ENCODE results near the gene TUB. TPM values are rescaled to one million over a fixed set of nuclear protein-coding genes. Genes with fewer than 3 reads are reported as not detected.

The TUB gene
- total and polyA plus RNA-seq, 8 donors, result 0.68 to 2.2 (median 1.5) TPM

- no peaks in the 10 kb centered on the region for H3K4me1 ChIP-seq
- H3K9me3 ChIP-seq, result no peaks in the 10 kb centered on the region
- FAIRE-seq (no peak), DNase-seq (no peak), ATAC-seq (no peak)
- no peak for TF ChIP-seq CTCF (IDR thresholded peaks at IDR 0.05)
- H3K36me3 ChIP-seq, result no peaks in the 10 kb centered on the region
- H3K27me3 ChIP-seq, result no peaks in the 10 kb centered on the region
- no peak overlapping the region for H3K4me3 ChIP-seq
- intact Hi-C loops (cut with DNase I), result no loop called here
- no peak overlapping the region for H3K27ac ChIP-seq
- 71 to 72% methylated on average over 5 of the region's 5 CpGs for WGBS, 2 donors
Measured at GRCh38 chr11:8095806-8096522, 15.0 kb downstream of the TUB start.

GRCh38 chr11:8096575-8096974 lies 15.6 kb downstream of the TUB start:
- Histone ChIP-seq H3K36me3 (no peaks in the 10 kb centered on the region), H3K27me3 (no peaks in the 10 kb centered on the region), H3K9me3 (no peaks in the 10 kb centered on the region), H3K4me3 (no peak overlapping the region), H3K4me1 (no peaks in the 10 kb centered on the region), H3K27ac (no peak overlapping the region)
- 70 to 71% methylated on average over 6 of the region's 6 CpGs for WGBS, 2 donors
- no peak for FAIRE-seq
- no peak for ATAC-seq
- intact Hi-C loops (cut with DNase I), result no loop called here
- TF ChIP-seq CTCF (IDR thresholded peaks at IDR 0.05), result no peak
- DNase-seq, result no peak

GRCh38 chr11:8097062-8097461 lies 16.1 kb downstream of the TUB start:
- 88 to 91% methylated on average over 8 of the region's 8 CpGs for WGBS, 2 donors
- Histone ChIP-seq H3K27ac (no peak overlapping the region), H3K9me3 (no peaks in the 10 kb centered on the region), H3K36me3 (no peaks in the 10 kb centered on the region), H3K27me3 (no peaks in the 10 kb centered on the region), H3K4me1 (no peaks in the 10 kb centered on the region), H3K4me3 (no peak overlapping the region)
- TF ChIP-seq CTCF (IDR thresholded peaks at IDR 0.05), result no peak
- DNase-seq (no peak), FAIRE-seq (no peak), ATAC-seq (no peak)
- intact Hi-C loops (cut with DNase I), result no loop called here

GRCh38 chr11:8097468-8097867 lies 16.5 kb downstream of the TUB start:
- no peak overlapping the region for H3K4me3 ChIP-seq
- ATAC-seq, result no peak
- no peaks in the 10 kb centered on the region for H3K9me3 ChIP-seq
- WGBS, 2 donors, result 86 to 87% methylated on average over 8 to 9 of the region's 9 CpGs
- TF ChIP-seq CTCF (IDR thresholded peaks at IDR 0.05), result no peak
- DNase-seq, result no peak
- intact Hi-C loops (cut with DNase I), result no loop called here
- no peak for FAIRE-seq
- H3K4me1 ChIP-seq, result no peaks in the 10 kb centered on the region
- H3K27ac ChIP-seq, result no peak overlapping the region
- no peaks in the 10 kb centered on the region for H3K27me3 ChIP-seq
- H3K36me3 ChIP-seq, result no peaks in the 10 kb centered on the region

GRCh38 chr11:8097926-8098325 lies 16.9 kb downstream of the TUB start:
- H3K27me3 ChIP-seq, result no peaks in the 10 kb centered on the region
- H3K36me3 ChIP-seq, result no peaks in the 10 kb centered on the region
- no peak for ATAC-seq
- H3K4me1 ChIP-seq, result no peaks in the 10 kb centered on the region
- TF ChIP-seq CTCF (IDR thresholded peaks at IDR 0.05), result no peak
- intact Hi-C loops (cut with DNase I), result no loop called here
- no peak overlapping the region for H3K4me3 ChIP-seq
- DNase-seq, result no peak
- 79 to 93% methylated on average over 2 of the region's 2 CpGs for WGBS, 2 donors
- no peak overlapping the region for H3K27ac ChIP-seq
- FAIRE-seq, result no peak
- no peaks in the 10 kb centered on the region for H3K9me3 ChIP-seq

Measured in pancreas (tissue), 10 donors.